DND-41 (cell line): ENCODE measurements around the gene NEK4.
A peak's percentile ranks its signal among the peaks of the same experiment; 100 is the strongest.

ENCODE experiments used
- ATAC-seq: fragments of 200-7000 bp; cut with Tn5 transposase; 3 replicates; pipeline ENCODE4 v1.9.1; 2021; ENCODE audit warnings: low read depth; ENCODE audit not compliant: insufficient read depth
- DNase-seq: peaks from one replicate; pipeline ENCODE4 v3.0.0-alpha.2; 2020
- H2AFZ ChIP-seq: 2 replicates; pipeline ENCODE4 v1.6.0; 2012; ENCODE audit warnings: low read depth, low read length
- H3K27ac ChIP-seq: 2 replicates; pipeline ENCODE4 v1.5.1; 2012; ENCODE audit warnings: low read length, inconsistent platforms
- H3K27me3 ChIP-seq: fragments of 200-600 bp; sonication (generic); 2 replicates; pipeline ENCODE4 v1.6.0; 2012; ENCODE audit warnings: low read length, mild to moderate bottlenecking, inconsistent platforms; ENCODE audit not compliant: insufficient read depth, poor library complexity
- H3K36me3 ChIP-seq: 2 replicates; pipeline ENCODE4 v1.5.1; 2012; ENCODE audit warnings: low read length, inconsistent platforms; ENCODE audit not compliant: insufficient read depth
- H3K4me1 ChIP-seq: 2 replicates; pipeline ENCODE4 v1.5.1; 2012; ENCODE audit warnings: mild to moderate bottlenecking, low read length; ENCODE audit not compliant: insufficient read depth
- H3K4me2 ChIP-seq: 2 replicates; pipeline ENCODE4 v1.6.0; 2012; ENCODE audit warnings: mild to moderate bottlenecking, moderate library complexity, low read length, inconsistent platforms; ENCODE audit not compliant: insufficient read depth
- H3K4me3 ChIP-seq, 2 experiments: fragments of 200-600 bp in 1 of 2; shearing (Covaris generic) in 1 of 2; 2 replicates each; pipeline ENCODE4 v1.5.1; 2012 to 2016; ENCODE audit warnings: inconsistent platforms in 2 of 2, low read length in 2 of 2, mild to moderate bottlenecking in 2 of 2, low read depth in 1 of 2, moderate library complexity in 1 of 2
- H3K79me2 ChIP-seq: 2 replicates; pipeline ENCODE4 v1.6.0; 2012; ENCODE audit warnings: low read length, inconsistent platforms; ENCODE audit not compliant: insufficient read depth
- H3K9ac ChIP-seq: 2 replicates; pipeline ENCODE4 v1.6.0; 2012; ENCODE audit warnings: low read depth, mild to moderate bottlenecking, inconsistent platforms, low read length, moderate library complexity
- H3K9me3 ChIP-seq: 2 replicates; pipeline ENCODE4 v1.5.1; 2012; ENCODE audit warnings: low read length, moderate library complexity, mild to moderate bottlenecking, inconsistent platforms; ENCODE audit not compliant: insufficient read depth, severe bottlenecking
- H4K20me1 ChIP-seq: 2 replicates; pipeline ENCODE4 v1.6.0; 2012; ENCODE audit warnings: low read length; ENCODE audit not compliant: insufficient read depth
- EZH2 ChIP-seq: IDR thresholded peaks from 3 replicates; pipeline ENCODE4 v1.6.1; 2012; ENCODE audit warnings: borderline replicate concordance, low read depth, mild to moderate bottlenecking, moderate library complexity, low read length, inconsistent platforms; ENCODE audit not compliant: severe bottlenecking
- TF ChIP-seq, protein P1 (sequence below): IDR thresholded peaks from 2 replicates; pipeline ENCODE4 v1.5.1; 2012; ENCODE audit warnings: borderline replicate concordance, low read length, moderate library complexity, mild to moderate bottlenecking; ENCODE audit not compliant: poor library complexity, severe bottlenecking; ENCODE audit errors: extremely low read depth

Gene NEK4

GRCh38 chr3:52770496-52771333 is at the start of gene NEK4:
NEK4 (minus strand) TSS chr3:52770940; CDS start chr3:52770746, 194 bp downstream.
- peak within 1 kb of the TSS; percentile 87 for H2AFZ ChIP-seq
- H4K20me1 ChIP-seq = no peaks in the 10 kb centered on the region
- ATAC-seq = peak; percentile 95
- peak within 1 kb of the TSS; percentile 36 to 67; a peak in 3 of 4 replicates for H3K4me3 ChIP-seq
- H3K79me2 ChIP-seq = peaks cover 21% of the 10 kb centered on the region
- peak within 1 kb of the TSS; percentile 70 for H3K4me2 ChIP-seq
- H3K27me3 ChIP-seq = no peaks in the 10 kb centered on the region
- H3K27ac ChIP-seq = peak within 1 kb of the TSS; percentile 73
- peak; percentile 88 for DNase-seq
- H3K36me3 ChIP-seq = peaks cover 18% of the 10 kb centered on the region; the same call in 1 of the 2 replicates
- TF ChIP-seq, protein P1, sequence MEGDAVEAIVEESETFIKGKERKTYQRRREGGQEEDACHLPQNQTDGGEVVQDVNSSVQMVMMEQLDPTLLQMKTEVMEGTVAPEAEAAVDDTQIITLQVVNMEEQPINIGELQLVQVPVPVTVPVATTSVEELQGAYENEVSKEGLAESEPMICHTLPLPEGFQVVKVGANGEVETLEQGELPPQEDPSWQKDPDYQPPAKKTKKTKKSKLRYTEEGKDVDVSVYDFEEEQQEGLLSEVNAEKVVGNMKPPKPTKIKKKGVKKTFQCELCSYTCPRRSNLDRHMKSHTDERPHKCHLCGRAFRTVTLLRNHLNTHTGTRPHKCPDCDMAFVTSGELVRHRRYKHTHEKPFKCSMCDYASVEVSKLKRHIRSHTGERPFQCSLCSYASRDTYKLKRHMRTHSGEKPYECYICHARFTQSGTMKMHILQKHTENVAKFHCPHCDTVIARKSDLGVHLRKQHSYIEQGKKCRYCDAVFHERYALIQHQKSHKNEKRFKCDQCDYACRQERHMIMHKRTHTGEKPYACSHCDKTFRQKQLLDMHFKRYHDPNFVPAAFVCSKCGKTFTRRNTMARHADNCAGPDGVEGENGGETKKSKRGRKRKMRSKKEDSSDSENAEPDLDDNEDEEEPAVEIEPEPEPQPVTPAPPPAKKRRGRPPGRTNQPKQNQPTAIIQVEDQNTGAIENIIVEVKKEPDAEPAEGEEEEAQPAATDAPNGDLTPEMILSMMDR = peak; percentile 14
- no peak for TF ChIP-seq EZH2
- H3K4me1 ChIP-seq = peaks cover 22% of the 10 kb centered on the region
- peak within 1 kb of the TSS; percentile 61 for H3K9ac ChIP-seq
- no peaks in the 10 kb centered on the region for H3K9me3 ChIP-seq

- no peak overlapping the region for H3K27ac ChIP-seq
Measured at GRCh38 chr3:52819936-52820335, 49.2 kb upstream of the NEK4 start.

DNA sequence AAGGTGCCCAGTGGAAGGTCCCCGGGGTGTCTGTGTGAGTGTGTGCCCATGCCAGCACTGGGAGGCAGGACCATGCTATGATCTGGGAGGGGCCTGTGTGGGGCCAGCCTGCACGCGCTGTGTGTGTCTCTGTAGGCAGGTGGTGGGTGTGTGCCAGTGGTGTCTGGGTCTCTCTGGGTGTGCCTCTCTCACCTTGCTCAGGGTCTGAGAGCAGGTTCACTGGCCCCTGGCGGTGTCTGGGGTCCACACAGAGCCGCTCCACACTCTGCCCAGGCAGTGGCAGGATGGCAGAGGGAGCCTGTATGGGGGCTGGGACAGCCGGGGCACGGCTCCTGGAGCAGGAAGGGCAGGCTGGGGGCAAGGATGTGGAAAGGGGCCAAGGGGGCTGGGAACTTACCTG is 47.1 kb upstream of the NEK4 start:
- Histone ChIP-seq H3K4me1 (no peaks in the 10 kb centered on the region), H3K27me3 (no peaks in the 10 kb centered on the region), H4K20me1 (no peaks in the 10 kb centered on the region), H3K4me3 (no peak overlapping the region), H2AFZ (no peak overlapping the region), H3K9ac (no peak overlapping the region), H3K27ac (no peak overlapping the region), H3K36me3 (no peaks in the 10 kb centered on the region), H3K79me2 (no peaks in the 10 kb centered on the region), H3K4me2 (no peak overlapping the region), H3K9me3 (no peaks in the 10 kb centered on the region)
- TF ChIP-seq, protein P1 = no peak
- TF ChIP-seq EZH2 = no peak
- ATAC-seq (no peak), DNase-seq (no peak)

More at GRCh38 chr3:52819936-52820335, 49.2 kb upstream of the NEK4 start:
- Histone ChIP-seq H3K4me3 (no peak overlapping the region), H3K36me3 (no peaks in the 10 kb centered on the region), H3K4me2 (no peak overlapping the region), H2AFZ (no peak overlapping the region), H3K4me1 (no peaks in the 10 kb centered on the region), H3K27me3 (no peaks in the 10 kb centered on the region), H3K9ac (no peak overlapping the region), H3K9me3 (no peaks in the 10 kb centered on the region), H3K79me2 (no peaks in the 10 kb centered on the region), H4K20me1 (no peaks in the 10 kb centered on the region)
- TF ChIP-seq, protein P1 = no peak
- TF ChIP-seq EZH2 = no peak
- no peak for ATAC-seq
- DNase-seq = no peak
